ENCODE results near the gene GCHFR. TPM values are rescaled to one million over a fixed set of nuclear protein-coding genes. Genes with fewer than 3 reads are reported as not detected.

Gene GCHFR
- total and polyA plus RNA-seq, 2 of the 4 experiments (the other 2 are of a cell fraction): 2.3 to 6.5 TPM

- H3K27ac ChIP-seq (ENCODE audit: insufficient read depth, low read length): no peak overlapping the region
- ChIA-PET POLR2A (ENCODE audit: unreplicated experiment) (interaction anchor here (0.5 kb wide), 1 partner anchor 13 kb away, joined by 14 read pairs; no protein-coding TSS in a partner anchor), CTCF (interaction anchor here (0.7 kb wide), 1 partner anchor 88 kb away, joined by 3 read pairs; no protein-coding TSS in a partner anchor)
- no peak overlapping the region for H3K56ac ChIP-seq (ENCODE audit: extremely low read depth, insufficient read depth, low read length)
- H2AK5ac ChIP-seq (ENCODE audit: low read depth, low read length): no peak overlapping the region
- H3K4me2 ChIP-seq (ENCODE audit: low read depth, low read length): no peak overlapping the region
- no peak overlapping the region for H3K18ac ChIP-seq (ENCODE audit: low read depth, low read length)
- H3K36me3 ChIP-seq (ENCODE audit: control insufficient read depth, insufficient read depth, low read length): peaks cover 3% of the 10 kb centered on the region; the same call in 1 of the 2 replicates
- H3K79me1 ChIP-seq (ENCODE audit: low read depth in 1 of 2, low read length in 2 of 2): peaks cover 3 to 20% of the 10 kb centered on the region in 2 experiments; a peak in 3 of 4 replicates
- no peak overlapping the region for H3K9ac ChIP-seq (ENCODE audit: low read depth, low read length)
- H3K4me3 ChIP-seq (ENCODE audit: insufficient read depth, low read depth, low read length): no peak overlapping the region
- H3K27me3 ChIP-seq (ENCODE audit: control insufficient read depth, insufficient read depth, low read length): no peaks in the 10 kb centered on the region; the same call in 1 of the 2 replicates
- dilution Hi-C loops (cut with HindIII; ENCODE audit: low sequenced_read_pairs, unreplicated experiment) (no loop called here), in situ Hi-C loops (cut with MboI; ENCODE audit: low sequenced_read_pairs) (no loop called here), intact Hi-C loops (cut with micrococcal nuclease) (no loop called here)
- no CpG with 5 or more reads among the region's 6 CpGs for WGBS, 2 experiments (ENCODE audit: extremely low coverage in 2 of 2, insufficient read length in 1 of 2)
- H2BK20ac ChIP-seq (ENCODE audit: low read depth, low read length): no peak overlapping the region
- H2BK15ac ChIP-seq (ENCODE audit: low read depth, low read length): no peak overlapping the region
- no TSS peak for BruUV-seq (replicated peaks)
- DNase-seq (no peak), ATAC-seq (ENCODE audit: low read depth) (no peak)
- H4K91ac ChIP-seq (ENCODE audit: insufficient read depth, low read depth, low read length): no peak overlapping the region
- H3K23ac ChIP-seq (ENCODE audit: low read depth, low read length): no peak overlapping the region
- H4K8ac ChIP-seq (ENCODE audit: low read depth in 2 of 2, low read length in 2 of 2): no peak overlapping the region
- H2AFZ ChIP-seq (replicated peaks; ENCODE audit: low read length, poor library complexity): no peak overlapping the region
- H4K20me1 ChIP-seq (ENCODE audit: insufficient read depth, low read length): no peaks in the 10 kb centered on the region
- no peak overlapping the region for H3K4ac ChIP-seq (ENCODE audit: low read depth, low read length)
- H3K4me1 ChIP-seq (ENCODE audit: control insufficient read depth, insufficient read depth, low read length): peaks cover 1% of the 10 kb centered on the region; the same call in 1 of the 2 replicates
- no peak overlapping the region for H3K14ac ChIP-seq (replicated peaks; ENCODE audit: low read depth, low read length)
- no peak overlapping the region for H2BK120ac ChIP-seq (ENCODE audit: low read depth, low read length)
- H4K5ac ChIP-seq (ENCODE audit: low read depth, low read length): no peak overlapping the region
- no peak overlapping the region for H2BK5ac ChIP-seq (ENCODE audit: low read depth, low read length, poor library complexity, severe bottlenecking)
- no peaks in the 10 kb centered on the region for H3K9me3 ChIP-seq (ENCODE audit: control insufficient read depth, insufficient read depth, low read length)
- TF ChIP-seq, protein P1, sequence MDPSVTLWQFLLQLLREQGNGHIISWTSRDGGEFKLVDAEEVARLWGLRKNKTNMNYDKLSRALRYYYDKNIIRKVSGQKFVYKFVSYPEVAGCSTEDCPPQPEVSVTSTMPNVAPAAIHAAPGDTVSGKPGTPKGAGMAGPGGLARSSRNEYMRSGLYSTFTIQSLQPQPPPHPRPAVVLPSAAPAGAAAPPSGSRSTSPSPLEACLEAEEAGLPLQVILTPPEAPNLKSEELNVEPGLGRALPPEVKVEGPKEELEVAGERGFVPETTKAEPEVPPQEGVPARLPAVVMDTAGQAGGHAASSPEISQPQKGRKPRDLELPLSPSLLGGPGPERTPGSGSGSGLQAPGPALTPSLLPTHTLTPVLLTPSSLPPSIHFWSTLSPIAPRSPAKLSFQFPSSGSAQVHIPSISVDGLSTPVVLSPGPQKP (IDR thresholded peaks at IDR 0.05; ENCODE audit: borderline replicate concordance, low read depth, low read length): no peak
- TF ChIP-seq CHD1 (IDR thresholded peaks at IDR 0.05; ENCODE audit: low read depth, low read length): no peak
- TF ChIP-seq MXI1 (IDR thresholded peaks at IDR 0.05; ENCODE audit: borderline replicate concordance, low read depth, low read length): no peak
- TF ChIP-seq SMC3 (IDR thresholded peaks at IDR 0.05; ENCODE audit: low read depth, low read length): no peak
- TF ChIP-seq RAD21 (IDR thresholded peaks at IDR 0.05; ENCODE audit: low read length): no peak
- no peak for TF ChIP-seq RFX5 (IDR thresholded peaks at IDR 0.05; ENCODE audit: low read depth, low read length)
- TF ChIP-seq RCOR1 (IDR thresholded peaks at IDR 0.05; ENCODE audit: insufficient replicate concordance, low read length): no peak
- TF ChIP-seq MAZ (IDR thresholded peaks at IDR 0.05; ENCODE audit: borderline replicate concordance, low read depth, low read length): no peak
- no peak for TF ChIP-seq POLR2A (IDR thresholded peaks at IDR 0.05; ENCODE audit: low read depth, low read length)
- TF ChIP-seq CEBPB (IDR thresholded peaks at IDR 0.05; ENCODE audit: low read depth, low read length): no peak
- TF ChIP-seq, protein P2, sequence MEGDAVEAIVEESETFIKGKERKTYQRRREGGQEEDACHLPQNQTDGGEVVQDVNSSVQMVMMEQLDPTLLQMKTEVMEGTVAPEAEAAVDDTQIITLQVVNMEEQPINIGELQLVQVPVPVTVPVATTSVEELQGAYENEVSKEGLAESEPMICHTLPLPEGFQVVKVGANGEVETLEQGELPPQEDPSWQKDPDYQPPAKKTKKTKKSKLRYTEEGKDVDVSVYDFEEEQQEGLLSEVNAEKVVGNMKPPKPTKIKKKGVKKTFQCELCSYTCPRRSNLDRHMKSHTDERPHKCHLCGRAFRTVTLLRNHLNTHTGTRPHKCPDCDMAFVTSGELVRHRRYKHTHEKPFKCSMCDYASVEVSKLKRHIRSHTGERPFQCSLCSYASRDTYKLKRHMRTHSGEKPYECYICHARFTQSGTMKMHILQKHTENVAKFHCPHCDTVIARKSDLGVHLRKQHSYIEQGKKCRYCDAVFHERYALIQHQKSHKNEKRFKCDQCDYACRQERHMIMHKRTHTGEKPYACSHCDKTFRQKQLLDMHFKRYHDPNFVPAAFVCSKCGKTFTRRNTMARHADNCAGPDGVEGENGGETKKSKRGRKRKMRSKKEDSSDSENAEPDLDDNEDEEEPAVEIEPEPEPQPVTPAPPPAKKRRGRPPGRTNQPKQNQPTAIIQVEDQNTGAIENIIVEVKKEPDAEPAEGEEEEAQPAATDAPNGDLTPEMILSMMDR (conservative IDR thresholded peaks at IDR 0.05; ENCODE audit: low read depth, low read length): no peak
- TF ChIP-seq BHLHE40 (IDR thresholded peaks at IDR 0.05; ENCODE audit: low read depth, low read length): no peak
- TF ChIP-seq USF2 (IDR thresholded peaks at IDR 0.05; ENCODE audit: low read depth, low read length): no peak
- no peaks in the 10 kb centered on the region for H3K9me1 ChIP-seq (ENCODE audit: insufficient read depth, low read length)
- no peak overlapping the region for H2AK9ac ChIP-seq (replicated peaks; ENCODE audit: low read depth, low read length, poor library complexity)
Measured at GRCh38 chr15:40756938-40757337, 6.9 kb upstream of the GCHFR start.

Data from IMR-90 (cell line).